GM19397 (cell line): ENCODE measurements around the gene SEMA6B.

Experiments
- ATAC-seq: cut with Tn5 transposase; IDR thresholded peaks from one replicate; pipeline ENCODE4 v1.9.1; 2021; ENCODE audit warnings: mild to moderate bottlenecking, moderate library complexity; ENCODE audit not compliant: unreplicated experiment

Gene SEMA6B

DNA sequence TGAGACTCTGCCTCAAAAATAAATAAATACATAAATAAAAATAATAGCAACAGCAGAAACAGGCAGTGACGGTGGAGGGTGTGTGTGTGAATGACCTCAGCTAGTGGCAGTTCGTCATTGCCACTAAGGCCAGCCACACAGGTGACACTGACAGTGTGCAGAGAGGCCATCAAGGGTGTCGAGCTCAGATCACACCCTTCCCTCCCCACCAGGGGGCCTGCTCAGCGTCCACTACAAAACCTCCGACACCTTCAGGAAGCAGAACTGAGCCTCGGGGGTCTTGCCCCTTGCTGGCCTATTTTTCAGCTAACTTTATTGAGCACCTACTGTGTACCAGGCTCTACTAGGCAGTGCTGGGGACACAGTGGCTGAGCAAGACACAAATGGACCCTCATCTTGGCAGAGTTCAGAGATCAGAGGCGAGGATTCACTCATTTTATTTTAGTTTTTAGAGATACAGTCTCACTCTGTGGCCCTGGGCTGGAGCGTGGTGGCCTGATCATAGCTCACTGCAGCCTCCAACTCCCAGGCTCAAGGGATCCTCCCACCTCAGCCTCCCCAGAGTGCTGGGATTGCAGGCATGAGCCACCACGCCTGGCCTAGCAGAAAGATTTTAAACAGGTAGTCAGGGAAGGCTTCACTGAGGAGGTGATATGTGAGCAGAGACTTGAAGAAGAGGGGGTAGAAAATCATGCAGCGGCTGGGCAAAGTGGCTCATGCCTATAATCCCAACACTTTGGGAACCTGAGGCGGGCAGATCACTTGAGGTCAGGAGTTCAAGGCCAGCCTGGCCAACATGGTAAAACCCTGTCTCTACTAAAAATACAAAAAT is 30.3 kb upstream of the SEMA6B start:
- no peak for ATAC-seq

DNA sequence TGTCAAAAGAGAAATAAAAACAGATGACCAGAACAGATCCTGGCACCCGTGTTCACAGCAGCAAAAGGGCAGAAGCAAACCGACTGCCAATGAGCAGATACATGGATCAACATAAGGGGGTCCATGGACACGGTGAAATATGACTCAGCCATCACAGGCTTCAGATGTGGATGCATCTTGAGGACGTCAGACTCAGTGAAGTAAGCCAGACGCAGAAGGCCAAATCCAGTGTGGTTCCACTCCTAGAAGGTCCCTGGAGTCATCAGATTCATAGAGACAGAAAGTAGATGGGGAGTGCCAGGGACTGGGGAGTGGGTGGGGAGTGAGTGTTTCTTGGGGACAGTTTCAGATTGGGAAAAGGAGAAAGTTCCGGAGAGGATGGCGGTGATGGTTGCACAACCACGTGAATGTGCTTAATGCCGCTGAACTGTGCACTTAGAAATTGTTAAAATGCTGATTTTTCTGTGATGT is 28.8 kb upstream of the SEMA6B start:
- ATAC-seq = no peak

DNA sequence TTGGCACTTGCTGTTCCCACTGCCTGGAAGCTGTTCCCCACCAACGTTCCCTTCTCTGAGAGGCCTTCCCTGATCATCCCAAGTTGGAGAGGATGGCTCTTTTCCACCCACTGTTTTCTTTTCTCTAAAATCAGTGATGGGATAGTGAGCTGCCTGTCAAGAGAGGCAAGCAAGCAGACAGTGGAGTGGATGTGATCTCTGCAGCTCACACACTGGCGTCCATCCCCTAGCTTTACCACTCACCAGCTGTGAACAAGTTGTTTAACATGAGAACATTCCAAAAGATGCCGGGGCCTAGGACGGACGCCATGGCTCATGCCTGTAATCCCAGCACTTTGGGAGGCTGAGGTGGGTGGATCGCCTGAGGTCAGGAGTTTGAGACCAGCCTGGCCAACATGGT is 28.0 kb upstream of the SEMA6B start:
- ATAC-seq = no peak

DNA sequence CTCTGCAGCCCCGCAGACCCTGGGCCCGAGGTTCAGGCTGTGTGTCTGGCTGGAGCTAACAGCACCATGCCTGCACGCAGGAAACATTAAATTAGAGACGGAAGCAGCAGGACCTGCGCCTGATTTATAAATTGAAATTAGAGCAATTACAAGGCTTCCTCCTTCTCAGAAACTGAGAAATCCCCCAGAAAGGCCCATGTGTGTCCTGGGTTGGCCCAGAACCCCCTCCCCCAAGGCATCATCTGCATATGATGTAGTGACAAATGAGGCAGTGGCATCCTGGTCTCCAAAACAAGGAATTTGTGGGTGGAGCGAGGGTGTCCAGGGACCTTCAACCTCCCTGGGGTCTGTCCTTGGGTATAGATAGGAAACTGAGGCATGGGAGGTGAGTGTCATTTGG is 27.2 kb upstream of the SEMA6B start:
- no peak for ATAC-seq

DNA sequence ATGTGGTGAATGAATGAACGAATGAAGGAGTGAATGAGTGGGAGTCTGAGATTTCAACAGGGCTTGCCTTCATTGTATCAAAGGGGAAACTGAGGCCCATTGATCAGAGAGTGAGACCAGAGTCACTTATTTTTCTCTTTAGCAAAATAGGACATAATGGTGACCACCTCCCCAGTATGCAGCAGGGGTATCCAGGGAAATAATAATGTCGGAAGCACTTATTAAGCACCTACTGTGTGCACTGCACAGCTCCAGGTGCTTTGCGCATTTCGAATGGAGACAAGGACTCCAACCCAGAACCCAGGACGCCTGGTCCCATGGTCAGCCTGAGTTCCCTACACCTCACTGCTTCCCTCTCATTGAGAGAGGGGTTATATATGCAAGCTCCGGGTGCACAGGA is 26.8 kb upstream of the SEMA6B start:
- no peak for ATAC-seq

DNA sequence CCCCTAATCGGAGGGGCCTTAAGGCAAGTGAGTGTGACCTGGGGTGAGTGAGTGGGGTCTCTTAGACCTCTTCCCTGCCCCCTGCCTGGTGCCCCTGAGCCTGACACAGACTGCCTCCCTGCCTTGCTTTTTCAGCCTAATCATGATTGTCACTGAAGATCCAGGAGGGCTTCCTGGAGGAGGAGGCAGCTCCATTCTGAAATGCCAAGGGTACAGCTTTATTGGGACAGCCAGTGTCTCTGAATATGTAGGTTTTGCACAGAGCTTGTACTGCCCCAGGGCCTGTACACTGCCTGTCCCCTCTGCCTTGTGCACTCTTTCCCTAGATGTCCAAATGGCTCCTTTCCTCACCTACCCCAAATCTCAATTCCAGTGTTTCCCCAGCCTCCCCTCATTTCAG is 26.1 kb upstream of the SEMA6B start:
- no peak for ATAC-seq

DNA sequence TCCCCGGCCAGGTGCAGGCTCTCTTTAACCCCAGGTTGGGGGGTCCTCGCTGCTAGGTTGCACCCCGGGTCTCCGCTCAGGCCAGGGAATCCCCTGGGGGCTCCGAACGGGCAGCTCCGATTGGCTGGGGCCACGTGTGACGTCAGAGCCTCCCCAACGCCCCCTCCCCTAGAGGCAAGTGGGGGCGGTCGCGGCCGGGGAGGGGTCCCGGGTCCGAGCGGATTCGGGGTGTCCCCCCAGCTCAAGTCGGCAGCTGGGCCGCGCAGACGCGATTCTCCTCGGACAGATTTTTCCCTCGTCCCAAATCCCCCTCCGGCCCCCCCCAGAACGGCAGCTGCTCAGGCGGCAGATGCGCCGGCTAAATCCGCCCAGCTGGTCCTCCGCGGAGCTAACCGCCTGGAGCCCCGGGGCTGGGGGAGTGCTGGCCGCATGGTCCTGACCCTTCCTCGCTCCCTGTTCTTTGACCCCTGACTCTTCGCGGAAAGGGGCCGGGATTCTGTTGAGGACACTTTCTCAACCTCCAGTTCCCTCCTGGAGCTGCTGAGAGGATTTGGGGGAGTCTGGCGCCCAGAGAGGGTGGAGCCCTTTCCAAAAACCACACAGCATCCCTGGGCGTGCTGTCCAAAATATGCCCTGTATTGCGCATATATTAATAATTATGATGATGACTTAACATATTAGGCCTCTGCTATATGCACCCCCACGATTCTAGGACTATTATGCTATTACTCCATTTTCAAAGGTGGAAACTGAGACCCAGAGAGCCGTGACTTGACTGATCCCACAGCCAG is 25.4 kb upstream of the SEMA6B start:
- ATAC-seq = no peak

DNA sequence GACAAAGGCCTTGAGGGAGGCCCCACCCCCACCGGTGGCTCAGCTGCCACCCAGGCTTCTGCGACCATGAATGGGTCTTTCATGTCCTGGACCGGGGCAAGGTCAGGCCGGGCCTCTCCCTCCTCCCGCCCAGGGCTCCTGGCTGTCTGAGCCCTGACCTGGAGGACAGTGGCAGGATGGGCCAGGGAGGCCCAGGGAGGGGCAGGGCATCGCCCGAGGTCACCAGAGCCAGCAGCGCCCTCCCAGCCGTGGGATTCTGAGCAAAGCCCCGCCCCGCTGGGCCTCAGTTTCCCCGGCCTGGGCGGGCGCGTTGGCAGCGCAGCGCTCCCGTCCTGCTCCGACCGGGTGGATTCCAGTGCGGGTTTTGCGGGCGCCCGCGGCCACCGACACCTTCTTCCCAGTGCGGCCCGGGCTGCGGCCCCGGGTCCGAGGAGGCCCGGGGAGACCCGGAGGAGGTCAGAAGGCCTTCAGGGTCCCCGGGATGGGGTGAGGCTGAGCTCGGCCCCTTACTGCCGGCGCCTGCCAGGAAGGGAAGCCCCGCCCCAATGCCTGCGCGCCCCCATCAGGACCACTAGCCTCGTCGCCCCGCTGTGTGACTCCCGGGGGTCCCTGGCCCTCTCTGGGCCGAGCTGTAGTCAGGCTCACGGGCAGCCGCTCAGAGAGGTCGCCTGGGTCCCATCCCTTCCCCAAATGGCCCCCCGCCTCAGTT is 24.6 kb upstream of the SEMA6B start:
- ATAC-seq = no peak

DNA sequence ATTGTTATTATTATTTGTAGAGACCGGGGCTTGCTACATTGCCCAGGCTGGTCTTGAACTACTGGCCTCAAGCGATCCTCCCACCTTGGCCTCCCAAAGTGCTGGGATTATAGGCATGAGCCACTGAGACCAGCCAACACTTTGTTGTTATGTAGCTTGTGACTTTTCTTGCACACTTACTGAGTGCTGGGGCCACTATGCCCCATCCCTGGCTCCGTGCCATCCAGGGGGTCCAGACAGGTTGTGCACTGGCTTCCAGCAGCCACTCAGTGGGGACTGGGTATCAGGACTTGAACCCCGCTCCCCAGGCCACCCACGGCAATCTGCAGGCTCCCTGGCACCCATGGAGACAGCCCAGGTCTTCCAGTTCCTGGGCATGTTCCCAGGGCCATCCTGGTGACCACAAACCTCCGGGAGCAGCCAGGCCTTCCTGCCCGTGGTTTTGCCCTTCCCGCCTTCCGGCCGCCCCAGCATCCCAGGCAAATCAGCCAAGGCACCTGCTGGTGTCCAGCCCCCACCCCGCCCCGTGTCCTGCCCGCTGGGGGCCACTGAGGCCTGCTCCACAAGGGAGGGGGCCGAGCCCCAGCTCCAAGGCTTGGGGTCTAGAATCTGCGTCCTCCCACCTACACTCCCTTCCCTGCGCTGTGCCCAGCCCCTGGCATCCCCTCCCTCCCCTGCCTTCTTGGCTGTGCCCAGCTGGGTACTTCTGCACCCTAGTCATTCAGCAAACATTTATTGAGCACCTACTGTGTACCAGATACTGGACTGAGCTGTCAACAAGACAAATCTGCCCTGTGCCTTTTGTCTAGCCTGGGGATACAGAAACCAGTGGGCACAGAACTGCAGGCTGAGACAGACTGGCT is 23.7 kb upstream of the SEMA6B start:
- no peak for ATAC-seq

DNA sequence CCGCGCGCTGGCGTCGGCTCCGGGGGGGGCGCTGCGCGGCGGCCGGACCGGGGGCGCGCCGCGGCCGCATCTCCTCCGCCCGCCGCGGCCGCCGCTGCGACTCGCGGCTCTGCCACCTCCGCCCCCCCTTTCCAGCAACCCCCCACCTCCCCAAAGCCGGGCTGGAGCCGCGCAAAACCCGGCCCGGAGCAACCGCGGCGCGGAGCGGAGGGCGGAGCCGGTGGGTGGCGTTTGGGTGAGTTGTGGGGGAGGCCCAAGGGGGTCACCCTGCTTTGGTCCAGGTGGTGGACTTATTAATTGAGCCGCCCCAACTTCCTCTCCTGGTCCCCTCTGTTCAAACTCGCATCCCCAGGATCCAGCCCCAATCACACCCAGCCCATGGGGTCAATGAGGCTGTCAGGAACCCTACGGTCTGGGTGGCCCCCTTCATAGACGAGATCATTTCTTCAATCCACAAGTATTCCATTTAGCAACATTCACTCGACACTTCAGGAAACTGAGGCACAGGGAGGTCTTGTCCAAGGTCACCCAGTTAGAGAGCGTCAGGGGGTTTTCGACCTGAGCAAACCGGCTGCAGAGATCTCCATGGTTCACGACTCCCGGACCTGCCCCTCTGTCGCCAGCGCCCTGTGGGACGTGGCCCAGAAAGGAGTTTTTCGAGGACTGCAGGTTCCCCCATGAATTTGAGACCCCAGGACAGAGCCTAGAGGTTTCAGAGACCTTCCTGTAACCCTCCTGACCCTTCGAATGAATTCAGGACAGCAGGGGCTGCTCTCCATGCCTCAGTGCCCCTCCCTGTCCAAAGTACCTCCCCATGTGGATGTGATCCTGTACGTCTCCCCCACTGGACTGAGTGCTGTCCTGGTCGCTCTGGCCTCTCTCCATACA is 22.4 kb upstream of the SEMA6B start:
- ATAC-seq = no peak

DNA sequence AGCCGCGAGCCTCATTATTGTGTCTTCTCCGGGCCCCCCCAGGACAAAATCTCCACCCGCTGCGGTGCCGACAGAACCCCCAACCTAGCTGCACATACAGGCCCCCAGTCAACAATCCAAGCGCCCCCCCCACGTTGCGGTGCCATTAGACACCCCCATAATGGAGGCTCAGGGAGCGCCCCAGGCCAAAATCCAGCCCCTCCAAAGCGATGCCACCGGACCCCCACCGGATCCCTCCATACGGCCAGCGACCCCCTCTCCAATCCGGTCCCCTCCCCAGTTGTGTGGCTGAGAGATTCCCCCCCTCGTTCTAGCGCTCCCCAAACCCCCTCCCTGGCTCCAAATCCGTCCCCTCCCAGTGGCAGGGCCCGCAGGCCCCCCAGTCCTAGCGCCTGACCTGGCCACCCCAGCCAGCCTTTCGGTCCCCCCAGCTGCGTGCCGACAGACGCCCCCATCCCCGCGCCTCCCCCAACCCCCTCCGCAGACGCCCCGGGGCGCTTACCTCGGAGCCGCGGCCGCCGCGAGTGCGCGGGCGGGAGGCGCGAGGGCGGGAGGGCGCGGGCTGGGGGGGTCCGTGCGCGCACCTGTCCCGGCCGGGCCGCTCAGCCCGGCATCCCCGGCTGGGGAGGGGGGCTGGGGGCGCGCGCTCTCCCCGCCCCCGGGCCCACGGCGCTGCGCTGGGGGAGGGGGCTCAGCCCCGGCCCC is 21.6 kb upstream of the SEMA6B start:
- ATAC-seq = no peak

DNA sequence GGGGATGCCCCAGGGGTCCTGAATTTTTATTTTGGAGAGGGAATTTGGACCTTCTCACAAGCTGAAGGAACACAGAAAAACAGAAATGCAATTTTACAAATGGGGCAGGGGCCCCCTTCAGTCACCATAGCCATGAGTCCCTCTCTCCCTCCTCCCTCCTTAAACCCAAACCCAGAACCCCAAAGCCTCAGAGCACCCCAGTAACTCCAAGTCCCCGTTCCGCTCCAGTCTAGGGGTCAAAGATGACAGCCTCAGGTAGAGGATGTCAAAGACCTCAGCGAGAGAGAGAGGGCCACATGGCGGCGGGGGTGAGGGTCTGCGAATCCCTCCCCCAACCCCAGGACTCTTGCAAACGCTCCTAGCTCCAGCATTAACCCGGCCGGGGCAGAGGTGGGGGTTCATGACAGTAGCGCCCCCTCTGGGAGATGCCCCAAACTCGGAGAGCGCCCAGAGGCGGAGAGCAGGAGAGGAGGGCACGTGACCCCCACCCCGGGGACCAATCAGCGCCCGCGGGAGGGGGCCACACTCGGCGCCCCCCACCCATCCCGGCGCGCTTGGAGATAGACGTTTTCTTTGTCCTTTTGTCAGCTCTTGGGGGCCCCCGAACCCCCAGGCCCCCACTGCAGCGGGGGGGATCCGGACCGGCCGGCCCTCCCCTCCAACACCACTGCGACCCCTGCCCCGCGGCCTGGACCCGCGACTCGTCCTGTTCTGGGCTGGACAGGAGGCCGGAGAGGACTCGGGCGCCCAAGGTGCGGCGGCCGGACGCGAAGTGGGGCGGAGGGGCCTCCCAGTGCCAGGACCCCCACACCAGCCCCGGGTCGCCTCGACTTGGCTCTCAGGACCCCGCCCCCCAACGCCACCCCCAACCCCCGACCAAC is 20.8 kb upstream of the SEMA6B start:
- no peak for ATAC-seq

DNA sequence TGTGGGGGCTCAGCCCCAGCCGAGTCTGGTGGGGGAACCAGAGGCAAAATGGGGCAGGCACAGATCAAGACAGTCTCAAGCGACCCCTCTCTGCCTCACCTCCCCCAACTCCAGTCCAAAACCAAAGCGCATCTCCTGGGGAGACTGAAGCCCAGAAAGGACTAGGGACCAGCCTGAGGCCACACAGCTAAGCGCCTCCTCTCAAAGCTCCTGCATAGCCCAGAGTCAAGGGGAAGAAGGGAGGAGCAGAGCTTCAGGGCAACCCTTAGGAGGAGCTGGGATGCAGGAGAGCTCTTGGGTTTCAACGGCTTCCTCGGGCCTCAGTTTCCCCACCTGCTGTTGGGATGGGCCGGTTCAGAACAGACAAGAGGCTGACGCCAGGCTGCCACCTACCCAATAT is 19.9 kb upstream of the SEMA6B start:
- ATAC-seq = no peak

DNA sequence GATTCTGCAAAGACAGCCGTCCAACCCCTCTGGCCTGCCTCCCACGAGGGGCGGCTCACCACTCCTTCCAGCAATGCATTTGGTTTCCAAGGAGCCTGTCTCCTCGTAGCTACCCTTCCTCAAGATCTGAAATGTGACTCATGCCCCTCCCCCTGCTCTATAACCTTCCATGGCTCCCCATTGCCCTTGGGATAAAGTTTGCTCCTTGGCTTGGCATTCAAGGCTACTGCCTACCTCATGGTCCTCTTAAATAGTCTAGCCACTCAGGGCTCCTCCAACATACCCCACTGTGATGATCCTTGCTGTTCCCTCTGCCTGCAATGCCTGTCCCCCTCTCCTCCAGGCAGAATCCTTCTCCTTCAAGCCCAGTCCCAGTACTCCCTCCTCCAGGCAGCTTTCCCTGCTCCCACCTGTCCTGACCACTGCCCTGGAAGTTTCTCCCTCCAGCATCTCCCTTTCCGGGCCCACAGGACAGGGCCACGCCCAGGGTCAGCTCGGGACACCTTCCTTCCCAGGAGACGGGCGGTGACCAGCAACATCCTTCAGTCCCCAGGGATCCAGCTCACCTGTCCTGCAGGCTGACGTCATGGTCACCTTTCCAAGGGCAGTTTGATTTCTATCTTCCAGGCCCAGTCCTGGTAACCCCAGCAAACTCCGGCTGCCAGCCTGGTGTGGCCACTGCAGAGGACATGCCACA is 19.2 kb upstream of the SEMA6B start:
- no peak for ATAC-seq

DNA sequence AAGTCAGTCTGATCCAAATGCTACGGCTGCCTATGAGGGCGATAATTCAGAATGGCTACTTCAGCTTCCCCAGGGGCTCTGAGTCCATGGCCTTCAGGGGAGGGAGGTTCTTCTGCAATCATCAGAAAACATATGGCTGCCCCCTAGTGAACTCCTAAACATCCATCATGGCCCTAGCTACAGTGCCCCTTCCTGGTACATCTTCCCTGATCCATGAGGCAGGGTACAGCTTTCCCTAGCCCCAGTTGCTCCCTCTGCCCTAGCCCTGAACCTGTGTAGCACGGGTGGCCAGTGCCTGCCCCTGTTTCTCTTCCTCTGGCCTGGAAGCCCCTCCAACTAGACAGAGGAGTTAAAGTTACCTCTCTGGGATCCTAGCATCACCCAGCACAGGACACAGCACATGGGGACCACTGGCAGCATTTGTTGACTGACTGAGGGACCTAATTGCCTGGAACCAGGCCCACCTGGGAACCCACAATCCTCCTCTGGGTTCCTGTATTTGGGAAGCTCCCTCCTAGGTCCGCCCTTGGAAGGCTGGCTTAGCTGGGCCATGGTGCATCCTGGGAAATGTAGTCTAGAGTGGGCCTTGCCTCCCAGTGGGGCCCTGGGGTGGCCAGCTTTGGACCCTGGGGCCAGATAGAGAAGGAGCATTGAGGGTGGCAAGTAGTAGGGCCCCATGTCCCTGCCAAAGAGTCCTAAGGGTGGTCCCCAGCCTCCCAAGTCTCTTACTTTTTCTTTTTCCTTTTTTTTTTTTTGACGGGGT is 17.7 kb upstream of the SEMA6B start:
- ATAC-seq = no peak

DNA sequence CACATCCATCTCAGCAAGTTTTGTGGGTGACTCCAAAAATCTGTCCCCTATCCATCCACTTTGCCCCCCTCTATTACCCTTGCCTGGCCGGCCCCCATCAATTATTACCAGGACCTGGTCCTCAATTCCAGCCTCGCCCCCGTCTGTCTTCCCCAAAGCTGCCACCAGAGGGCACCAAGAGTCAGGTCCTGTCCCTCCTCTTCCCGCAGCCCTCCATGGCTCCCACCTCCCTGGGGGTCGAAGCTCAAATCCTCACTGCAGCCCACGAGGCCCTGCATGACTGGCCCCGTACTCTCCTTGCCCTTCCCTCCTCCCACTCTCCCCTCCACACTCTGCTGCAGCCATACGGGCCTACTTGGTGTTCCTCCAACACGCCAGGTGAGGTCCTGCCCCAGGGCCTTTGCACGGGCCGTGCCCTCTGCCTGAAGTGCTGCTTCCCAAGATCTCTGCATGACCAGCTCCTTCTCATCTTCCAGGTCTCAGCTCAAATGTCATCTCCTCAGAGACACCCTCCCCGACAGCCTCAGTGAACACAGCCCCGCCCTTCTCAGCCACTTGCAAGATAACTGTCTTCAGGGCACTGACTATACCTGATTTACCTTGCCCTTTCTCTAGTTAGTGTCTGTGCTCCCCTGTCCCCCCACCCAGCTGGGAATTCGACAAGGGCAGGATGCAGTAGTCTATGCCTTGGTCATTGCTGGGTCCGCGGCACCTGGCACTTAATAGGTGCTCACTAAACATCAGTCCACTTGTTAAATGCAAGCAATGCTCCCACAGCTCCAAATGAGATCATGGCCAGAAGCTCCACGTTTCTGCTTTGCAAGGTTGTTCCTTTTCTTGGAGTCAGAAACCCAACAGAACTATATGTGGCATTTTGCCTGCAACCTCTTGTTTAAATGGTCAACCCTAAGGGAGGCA is 16.8 kb upstream of the SEMA6B start:
- no peak for ATAC-seq
